Endodermal cell (in vitro differentiated cells): ENCODE data around the gene GRM3. TPM values are rescaled to one million over a fixed set of nuclear protein-coding genes. Genes with fewer than 3 reads are reported as not detected.

Experiments
- DNase-seq: peaks from one replicate; pipeline ENCODE4 v3.0.0-alpha.2; 2017
- H3K27ac ChIP-seq: 2 replicates; pipeline ENCODE4 v1.5.1; 2013; ENCODE audit warnings: mild to moderate bottlenecking, low read depth, low read length, moderate library complexity
- H3K27me3 ChIP-seq: 2 replicates; pipeline ENCODE4 v1.6.1; 2013; ENCODE audit warnings: mild to moderate bottlenecking, low read length, moderate library complexity; ENCODE audit not compliant: insufficient read depth, control insufficient read depth, poor library complexity, severe bottlenecking
- H3K36me3 ChIP-seq: 2 replicates; pipeline ENCODE4 v1.7.0; 2013; ENCODE audit warnings: mild to moderate bottlenecking, low read length, moderate library complexity; ENCODE audit not compliant: control insufficient read depth, insufficient read depth
- H3K4me1 ChIP-seq: one replicate; pipeline ENCODE4 v1.7.0; 2013; ENCODE audit warnings: low read length; ENCODE audit not compliant: control insufficient read depth, insufficient read depth
- H3K4me3 ChIP-seq: 2 replicates; pipeline ENCODE4 v1.5.1; 2013; ENCODE audit warnings: mild to moderate bottlenecking, low read length, moderate library complexity
- H3K9ac ChIP-seq: 2 replicates; pipeline ENCODE4 v1.6.1; 2013; ENCODE audit warnings: mild to moderate bottlenecking, low read length, moderate library complexity; ENCODE audit not compliant: poor library complexity, severe bottlenecking; ENCODE audit errors: extremely low read depth
- H3K9me3 ChIP-seq: 2 replicates; pipeline ENCODE4 v1.6.1; 2013; ENCODE audit warnings: mild to moderate bottlenecking, low read length, moderate library complexity; ENCODE audit not compliant: control insufficient read depth
- H3K27ac Mint-ChIP-seq: 2 replicates; pipeline ENCODE4 v1.8.0; 2020; ENCODE audit warnings: mixed read lengths
- H3K27me3 Mint-ChIP-seq: 2 replicates; pipeline ENCODE4 v1.8.0; 2021; ENCODE audit warnings: mild to moderate bottlenecking, mixed read lengths; ENCODE audit not compliant: insufficient read depth
- H3K36me3 Mint-ChIP-seq: 2 replicates; pipeline ENCODE4 v1.8.0; 2020; ENCODE audit warnings: low read depth, mixed read lengths
- H3K4me1 Mint-ChIP-seq: 2 replicates; pipeline ENCODE4 v1.8.0; 2020; ENCODE audit warnings: mixed read lengths
- H3K4me3 Mint-ChIP-seq: 2 replicates; pipeline ENCODE4 v1.8.0; 2020; ENCODE audit warnings: mild to moderate bottlenecking, moderate library complexity, mixed read lengths
- H3K9me3 Mint-ChIP-seq: 2 replicates; pipeline ENCODE4 v1.8.0; 2020; ENCODE audit warnings: mild to moderate bottlenecking, mixed read lengths
- CTCF ChIP-seq: fragments of 200-600 bp; sonication (generic); conservative IDR thresholded peaks from 2 replicates; pipeline ENCODE4 v1.5.0; 2021; ENCODE audit warnings: antibody characterized with exemption, mild to moderate bottlenecking
- WGBS, 2 experiments: methylation state at CpG; one replicate each; pipeline versions ENCODE4 v1.1.5 to v1.1.7; 2013; ENCODE audit warnings: missing lambda C conversion rate in 2 of 2, mixed read lengths in 1 of 2; ENCODE audit not compliant: insufficient coverage in 1 of 2, insufficient read length in 1 of 2; 5-methylcytosine and 5-hydroxymethylcytosine counted together
- total RNA-seq, 2 donors: library from RNA; stranded (reverse); fragmentation: NEBNext Ultra II Directional in 1 of 2; extraction: Animal tissue kit (Norgen Biotek cat#: 25700) in 1 of 2; gene quantifications; 2 replicates in 1 of 2; 3 replicates in 1 of 2; pipeline ENCODE4 v1.2.1, GENCODE V29; 2021

The GRM3 gene
- total RNA-seq, 2 donors from 2014 or later = 0.75 to 0.91 TPM

GRCh38 chr7:86826948-86827347 is 183.2 kb downstream of the GRM3 start:
- Histone ChIP-seq H3K9ac (no peak overlapping the region), H3K36me3 (no peaks in the 10 kb centered on the region), H3K9me3 (no peaks in the 10 kb centered on the region), H3K4me3 (no peak overlapping the region), H3K27me3 (no peaks in the 10 kb centered on the region), H3K4me1 (peaks cover 25% of the 10 kb centered on the region), H3K27ac (no peak overlapping the region)
- H3K4me1 Mint-ChIP-seq = peaks cover 38% of the 10 kb centered on the region
- no peak for TF ChIP-seq CTCF
- no peak overlapping the region for H3K4me3 Mint-ChIP-seq
- no peaks in the 10 kb centered on the region for H3K27me3 Mint-ChIP-seq
- DNase-seq = no peak
- no peaks in the 10 kb centered on the region for H3K36me3 Mint-ChIP-seq
- WGBS, 2 experiments = 93% methylated on average over 1 of the region's 1 CpG; no CpG with 5 or more reads in 1 of the 2 experiments
- H3K9me3 Mint-ChIP-seq = no peaks in the 10 kb centered on the region
- no peak overlapping the region for H3K27ac Mint-ChIP-seq

GRCh38 chr7:86833360-86833759 is 189.7 kb downstream of the GRM3 start:
- Histone ChIP-seq H3K36me3 (no peaks in the 10 kb centered on the region), H3K9me3 (no peaks in the 10 kb centered on the region), H3K9ac (no peak overlapping the region), H3K4me3 (no peak overlapping the region), H3K4me1 (peaks cover 17% of the 10 kb centered on the region), H3K27me3 (no peaks in the 10 kb centered on the region), H3K27ac (no peak overlapping the region)
- no peaks in the 10 kb centered on the region for H3K36me3 Mint-ChIP-seq
- H3K27me3 Mint-ChIP-seq = no peaks in the 10 kb centered on the region
- peaks cover 29% of the 10 kb centered on the region for H3K4me1 Mint-ChIP-seq
- no peak for DNase-seq
- H3K4me3 Mint-ChIP-seq = no peak overlapping the region
- no peak for TF ChIP-seq CTCF
- H3K27ac Mint-ChIP-seq = no peak overlapping the region
- WGBS, 2 experiments = 89% methylated on average over 3 of the region's 3 CpGs
- H3K9me3 Mint-ChIP-seq = no peaks in the 10 kb centered on the region

GRCh38 chr7:86837235-86837634 is 193.5 kb downstream of the GRM3 start:
- H3K27ac ChIP-seq = no peak overlapping the region
- peaks cover 3% of the 10 kb centered on the region for H3K4me1 ChIP-seq
- peaks cover 4% of the 10 kb centered on the region for H3K4me1 Mint-ChIP-seq
- no peaks in the 10 kb centered on the region for H3K9me3 Mint-ChIP-seq
- H3K27me3 ChIP-seq = no peaks in the 10 kb centered on the region
- no peak for TF ChIP-seq CTCF
- no peaks in the 10 kb centered on the region for H3K27me3 Mint-ChIP-seq
- H3K9me3 ChIP-seq = no peaks in the 10 kb centered on the region
- H3K4me3 ChIP-seq = no peak overlapping the region
- no peak overlapping the region for H3K27ac Mint-ChIP-seq
- peaks cover 12% of the 10 kb centered on the region for H3K36me3 Mint-ChIP-seq
- peaks cover 8% of the 10 kb centered on the region for H3K36me3 ChIP-seq
- DNase-seq = no peak
- no peak overlapping the region for H3K4me3 Mint-ChIP-seq
- 84 to 89% methylated on average over 3 of the region's 3 CpGs for WGBS, 2 experiments
- H3K9ac ChIP-seq = no peak overlapping the region
